ENCODE results near the gene CDK11A. TPM values are rescaled to one million over a fixed set of nuclear protein-coding genes. Genes with fewer than 3 reads are reported as not detected.
"Not testable (repeated sequence)": the region's sequence is repeated elsewhere in the genome, so short reads cannot be mapped to it uniquely, and the experiment has no call there.

CDK11A gene
- total RNA-seq: 11.5 TPM
- polyA plus RNA-seq (ENCODE audit: insufficient read depth in 1 of 8, insufficient read length in 8 of 8, low replicate concordance in 1 of 8): 10 to 100 TPM; 19.5 to 31.2 (median 25.8) TPM
- long read RNA-seq, donor 1: 0 reads
- long read RNA-seq, donor 2: 0 reads
- long read RNA-seq, donor 3, partial matches to known transcripts: 0 of 1 reads
- long read RNA-seq, donor 3, other reads (novel, unspliced or antisense): 0 of 1 reads
- long read RNA-seq, donor 4: 0 reads
- long read RNA-seq, donor 5: 0 reads
- long read RNA-seq, donor 6, partial matches to known transcripts: 5 of 5 reads
- long read RNA-seq, donor 6, other reads (novel, unspliced or antisense): 0 of 5 reads
- long read RNA-seq, donor 7: 0 reads
- long read RNA-seq, donor 8, partial matches to known transcripts: 8 of 12 reads
- long read RNA-seq, donor 8, other reads (novel, unspliced or antisense): 0 of 12 reads
- long read RNA-seq, donor 9: 0 reads
- long read RNA-seq, donor 10, partial matches to known transcripts: 7 of 10 reads
- long read RNA-seq, donor 10, other reads (novel, unspliced or antisense): 0 of 10 reads
- long read RNA-seq, donor 11, partial matches to known transcripts: 6 of 6 reads
- long read RNA-seq, donor 11, other reads (novel, unspliced or antisense): 0 of 6 reads

GRCh38 chr1:1724035-1724864 lies at the start of gene CDK11A:
Gene CDK11A, minus strand, starts transcription at chr1:1724357. Its CDS starts 1,539 bp downstream, at chr1:1722818.
- H3K4me3 ChIP-seq (ENCODE audit: low read length): peak within 1 kb of the TSS; percentile 70
- under 1% methylated on average over 28 of the region's 78 CpGs for WGBS (ENCODE audit: insufficient coverage)
- H3K27me3 ChIP-seq (ENCODE audit: control insufficient read depth, insufficient read depth, low read length): not testable (repeated sequence)

GRCh38 chr1:1773874-1774273 lies 49.7 kb upstream of the CDK11A start:
- no peak overlapping the region for H3K4me3 ChIP-seq (ENCODE audit: low read length)
- peaks cover 12% of the 10 kb centered on the region for H3K9me3 ChIP-seq (replicated peaks; ENCODE audit: control insufficient read depth, low read depth, low read length)
- DNase-seq: no peak
- 100% methylated on average over 2 of the region's 4 CpGs for WGBS (ENCODE audit: insufficient coverage)
- H3K36me3 ChIP-seq (ENCODE audit: control insufficient read depth, insufficient read depth, low read length): peaks cover 24% of the 10 kb centered on the region
- peaks cover 15% of the 10 kb centered on the region for H3K4me1 ChIP-seq (ENCODE audit: control insufficient read depth, insufficient read depth, low read length)
- no peaks in the 10 kb centered on the region for H3K27me3 ChIP-seq (ENCODE audit: control insufficient read depth, insufficient read depth, low read length)
- no peak overlapping the region for H3K27ac ChIP-seq (ENCODE audit: low read length)

More at GRCh38 chr1:1724035-1724864, at the start of gene CDK11A:
- DNase-seq: peak; percentile 100
- H3K27ac ChIP-seq (ENCODE audit: low read length): peak within 1 kb of the TSS; percentile 94
- not testable (repeated sequence) for H3K9me3 ChIP-seq (replicated peaks; ENCODE audit: control insufficient read depth, low read depth, low read length); H3K4me1 ChIP-seq (ENCODE audit: control insufficient read depth, insufficient read depth, low read length)
- peaks cover 26% of the 10 kb centered on the region for H3K36me3 ChIP-seq (ENCODE audit: control insufficient read depth, insufficient read depth, low read length)

GRCh38 chr1:1771096-1771495 lies 46.9 kb upstream of the CDK11A start:
- Histone ChIP-seq H3K9me3 (replicated peaks; ENCODE audit: control insufficient read depth, low read depth, low read length) (peaks cover 12% of the 10 kb centered on the region), H3K4me1 (ENCODE audit: control insufficient read depth, insufficient read depth, low read length) (peaks cover 4% of the 10 kb centered on the region), H3K4me3 (ENCODE audit: low read length) (no peak overlapping the region), H3K27ac (ENCODE audit: low read length) (no peak overlapping the region), H3K27me3 (ENCODE audit: control insufficient read depth, insufficient read depth, low read length) (no peaks in the 10 kb centered on the region), H3K36me3 (ENCODE audit: control insufficient read depth, insufficient read depth, low read length) (peaks cover 38% of the 10 kb centered on the region)
- no peak for DNase-seq
- WGBS (ENCODE audit: insufficient coverage): 100% methylated on average over 3 of the region's 3 CpGs

- Histone ChIP-seq H3K4me1 (ENCODE audit: control insufficient read depth, insufficient read depth, low read length) (no peaks in the 10 kb centered on the region), H3K9me3 (replicated peaks; ENCODE audit: control insufficient read depth, low read depth, low read length) (peaks cover 12% of the 10 kb centered on the region), H3K36me3 (ENCODE audit: control insufficient read depth, insufficient read depth, low read length) (peaks cover 33% of the 10 kb centered on the region), H3K4me3 (ENCODE audit: low read length) (no peak overlapping the region), H3K27me3 (ENCODE audit: control insufficient read depth, insufficient read depth, low read length) (no peaks in the 10 kb centered on the region), H3K27ac (ENCODE audit: low read length) (no peak overlapping the region)
- no CpG with 5 or more reads among the region's 3 CpGs for WGBS (ENCODE audit: insufficient coverage)
- no peak for DNase-seq
Observed at GRCh38 chr1:1770102-1770501, 45.9 kb upstream of the CDK11A start.

- Histone ChIP-seq H3K9me3 (replicated peaks; ENCODE audit: control insufficient read depth, low read depth, low read length) (peaks cover 12% of the 10 kb centered on the region), H3K4me3 (ENCODE audit: low read length) (no peak overlapping the region), H3K4me1 (ENCODE audit: control insufficient read depth, insufficient read depth, low read length) (no peaks in the 10 kb centered on the region), H3K36me3 (ENCODE audit: control insufficient read depth, insufficient read depth, low read length) (peaks cover 46% of the 10 kb centered on the region), H3K27me3 (ENCODE audit: control insufficient read depth, insufficient read depth, low read length) (no peaks in the 10 kb centered on the region), H3K27ac (ENCODE audit: low read length) (no peak overlapping the region)
- 91% methylated on average over 3 of the region's 7 CpGs for WGBS (ENCODE audit: insufficient coverage)
- DNase-seq: no peak
Observed at GRCh38 chr1:1768249-1768992, 44.3 kb upstream of the CDK11A start.

- DNase-seq: no peak
- Histone ChIP-seq H3K9me3 (replicated peaks; ENCODE audit: control insufficient read depth, low read depth, low read length) (no peaks in the 10 kb centered on the region), H3K27ac (ENCODE audit: low read length) (no peak overlapping the region), H3K4me1 (ENCODE audit: control insufficient read depth, insufficient read depth, low read length) (no peaks in the 10 kb centered on the region), H3K36me3 (ENCODE audit: control insufficient read depth, insufficient read depth, low read length) (peaks cover 59% of the 10 kb centered on the region), H3K4me3 (ENCODE audit: low read length) (no peak overlapping the region), H3K27me3 (ENCODE audit: control insufficient read depth, insufficient read depth, low read length) (no peaks in the 10 kb centered on the region)
- 98% methylated on average over 9 of the region's 23 CpGs for WGBS (ENCODE audit: insufficient coverage)
Observed at GRCh38 chr1:1764876-1765470, 40.8 kb upstream of the CDK11A start.

GRCh38 chr1:1763657-1764621 lies 39.8 kb upstream of the CDK11A start:
- Histone ChIP-seq H3K27me3 (ENCODE audit: control insufficient read depth, insufficient read depth, low read length) (no peaks in the 10 kb centered on the region), H3K4me1 (ENCODE audit: control insufficient read depth, insufficient read depth, low read length) (no peaks in the 10 kb centered on the region), H3K36me3 (ENCODE audit: control insufficient read depth, insufficient read depth, low read length) (peaks cover 69% of the 10 kb centered on the region), H3K9me3 (replicated peaks; ENCODE audit: control insufficient read depth, low read depth, low read length) (no peaks in the 10 kb centered on the region), H3K4me3 (ENCODE audit: low read length) (no peak overlapping the region), H3K27ac (ENCODE audit: low read length) (no peak overlapping the region)
- WGBS (ENCODE audit: insufficient coverage): 91% methylated on average over 28 of the region's 32 CpGs
- no peak for DNase-seq

GRCh38 chr1:1761504-1762376 lies 37.6 kb upstream of the CDK11A start:
- Histone ChIP-seq H3K9me3 (replicated peaks; ENCODE audit: control insufficient read depth, low read depth, low read length) (no peaks in the 10 kb centered on the region), H3K36me3 (ENCODE audit: control insufficient read depth, insufficient read depth, low read length) (peaks cover 75% of the 10 kb centered on the region), H3K27ac (ENCODE audit: low read length) (no peak overlapping the region), H3K27me3 (ENCODE audit: control insufficient read depth, insufficient read depth, low read length) (no peaks in the 10 kb centered on the region), H3K4me1 (ENCODE audit: control insufficient read depth, insufficient read depth, low read length) (no peaks in the 10 kb centered on the region), H3K4me3 (ENCODE audit: low read length) (no peak overlapping the region)
- WGBS (ENCODE audit: insufficient coverage): 97% methylated on average over 21 of the region's 23 CpGs
- DNase-seq: no peak
